HepG2 (cell line): Measurements from ENCODE around the gene ARMH2. TPM values are rescaled to one million over a fixed set of nuclear protein-coding genes. Genes with fewer than 3 reads are reported as not detected.

Experiments
- KDM4B ChIP-seq: sonication (generic); formaldehyde crosslinking; IDR thresholded peaks from 2 replicates; pipeline ENCODE4 v1.4.0; 2020; ENCODE audit warnings: missing genetic modification reagents
- MAFK ChIP-seq, 2 experiments: IDR thresholded peaks in 1 of 2; conservative IDR thresholded peaks in 1 of 2; 2 replicates each; pipeline ENCODE4 v1.6.1; 2011; ENCODE audit warnings: improper control_type of control experiment in 2 of 2, low read length in 2 of 2
- MTA3 ChIP-seq: sonication (generic); formaldehyde crosslinking; IDR thresholded peaks from 2 replicates; pipeline ENCODE4 v1.4.0; 2020; ENCODE audit warnings: missing genetic modification reagents
- NFATC3 ChIP-seq: sonication (generic); formaldehyde crosslinking; IDR thresholded peaks from 2 replicates; pipeline ENCODE4 v1.5.1; 2020; ENCODE audit warnings: mild to moderate bottlenecking, missing genetic modification reagents
- POLR2AphosphoS2 ChIP-seq: IDR thresholded peaks from 2 replicates; pipeline ENCODE4 v1.6.1; 2011; ENCODE audit warnings: low read depth, low read length, improper control_type of control experiment
- RORA ChIP-seq: sonication (generic); formaldehyde crosslinking; IDR thresholded peaks from 2 replicates; pipeline ENCODE4 v1.5.0; 2020; ENCODE audit warnings: mild to moderate bottlenecking, missing genetic modification reagents, moderate library complexity
- SP1 ChIP-seq, 2 experiments: fragments of 450-650 bp in 1 of 2; sonication (generic) in 1 of 2; formaldehyde crosslinking in 1 of 2; IDR thresholded peaks; 2 replicates each; pipeline versions ENCODE4 v1.4.0 to v1.6.1; 2016 to 2020; ENCODE audit warnings: missing genetic modification reagents in 1 of 2
- TBL1XR1 ChIP-seq: fragments of 150-350 bp; IDR thresholded peaks from 2 replicates; pipeline ENCODE4 v1.6.1; 2014; ENCODE audit warnings: borderline replicate concordance, low read length; ENCODE audit not compliant: partially characterized antibody
- ZFY ChIP-seq: sonication (generic); formaldehyde crosslinking; IDR thresholded peaks from 2 replicates; pipeline ENCODE4 v1.4.0; 2020; ENCODE audit warnings: missing genetic modification reagents
- ZNF143 ChIP-seq: sonication (generic); formaldehyde crosslinking; IDR thresholded peaks from 2 replicates; pipeline ENCODE4 v1.4.0; 2020; ENCODE audit warnings: missing genetic modification reagents
- ZNF24 ChIP-seq: fragments of 450-650 bp; IDR thresholded peaks from 2 replicates; pipeline ENCODE4 v1.6.1; 2017; ENCODE audit warnings: antibody characterized with exemption, mild to moderate bottlenecking
- ZNF484 ChIP-seq: sonication (generic); formaldehyde crosslinking; IDR thresholded peaks from 2 replicates; pipeline ENCODE4 v1.5.1; 2020; ENCODE audit warnings: mild to moderate bottlenecking, low read depth, missing genetic modification reagents, borderline replicate concordance
- polyA plus RNA-seq, 8 experiments: library from polyadenylated mRNA; depleted of rRNA in 3 of 8; stranded (reverse) in 7 of 8; unstranded in 1 of 8; fragments of >200 nt; fragmentation: Illumina TruSeq in 4 of 8; extraction: Trizol in 4 of 8; gene quantifications; 2 replicates each; pipeline versions ENCODE4 v1.2.1 to v1.2.3, GENCODE V29; 2011 to 2016; ENCODE audit warnings: low read depth in 4 of 8, missing spikeins in 1 of 8, mixed read lengths in 1 of 8; ENCODE audit not compliant: insufficient read depth in 1 of 8
- total RNA-seq, 5 experiments: library from RNA; depleted of rRNA; stranded (reverse); fragments of >200 nt; fragmentation: Illumina TruSeq; extraction: Trizol; gene quantifications; 2 replicates each; pipeline ENCODE4 v1.2.3, GENCODE V29; 2016; ENCODE audit warnings: low read depth in 1 of 5
- TF ChIP-seq, protein P1 (sequence below): sonication (generic); formaldehyde crosslinking; IDR thresholded peaks from 2 replicates; pipeline ENCODE4 v1.5.0; 2020; ENCODE audit warnings: mild to moderate bottlenecking, missing genetic modification reagents
- TF ChIP-seq, protein P2 (sequence below): sonication (generic); formaldehyde crosslinking; IDR thresholded peaks from 2 replicates; pipeline ENCODE4 v1.4.0; 2020; ENCODE audit warnings: missing genetic modification reagents, mild to moderate bottlenecking, borderline replicate concordance
- TF ChIP-seq, protein P3 (sequence below), 2 experiments: fragments of 450-650 bp in 1 of 2; sonication (generic) in 1 of 2; formaldehyde crosslinking in 1 of 2; IDR thresholded peaks; 2 replicates each; pipeline versions ENCODE4 v1.6.1 to v1.8.0; 2016 to 2022; ENCODE audit warnings: antibody characterized with exemption in 1 of 2, mild to moderate bottlenecking in 1 of 2, missing genetic modification reagents in 1 of 2

Gene ARMH2
- total and polyA plus RNA-seq, 2 of the 13 experiments (the other 11 are each of a cell fraction or from before 2014, with no cell fraction given): not detected

DNA sequence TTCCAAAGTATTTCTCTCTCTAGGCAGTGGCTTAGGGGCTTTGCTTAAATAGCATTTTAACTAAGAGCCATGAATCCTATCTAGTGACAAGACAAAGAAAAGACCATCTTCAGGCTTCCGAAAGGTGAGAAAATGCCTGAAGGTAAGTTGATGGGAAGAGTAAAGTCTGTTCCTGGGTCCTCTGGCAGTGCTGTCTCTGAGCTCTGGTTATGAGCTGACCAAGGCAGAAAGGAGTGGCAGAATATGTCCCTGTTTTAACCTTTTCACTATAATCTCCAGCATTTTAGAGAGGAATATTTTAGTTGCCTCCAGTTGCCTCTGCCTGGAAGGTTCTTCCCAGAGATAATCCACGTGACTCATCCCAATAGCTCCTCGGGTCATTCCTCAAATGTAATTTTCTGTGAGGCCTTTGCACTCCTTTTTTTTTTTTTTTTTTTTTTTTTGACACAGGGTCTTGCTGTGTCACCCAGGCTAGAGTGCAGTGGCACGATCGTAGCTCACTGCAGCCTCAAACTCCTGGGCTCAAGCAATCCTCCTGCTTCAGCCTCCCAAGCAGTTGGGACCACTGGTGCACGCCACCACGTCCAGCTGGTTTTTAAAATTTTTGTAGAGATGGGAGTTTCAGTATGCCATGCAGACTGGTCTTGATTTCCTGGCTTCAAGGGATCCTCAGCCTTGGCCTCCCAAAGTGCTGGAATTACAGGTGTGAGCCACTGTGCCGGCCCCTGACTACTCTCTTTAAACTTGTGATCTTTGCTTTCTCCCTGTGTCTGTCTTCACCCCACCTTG lies 3.7 kb upstream of the ARMH2 start (continued):
- TF ChIP-seq, protein P1, sequence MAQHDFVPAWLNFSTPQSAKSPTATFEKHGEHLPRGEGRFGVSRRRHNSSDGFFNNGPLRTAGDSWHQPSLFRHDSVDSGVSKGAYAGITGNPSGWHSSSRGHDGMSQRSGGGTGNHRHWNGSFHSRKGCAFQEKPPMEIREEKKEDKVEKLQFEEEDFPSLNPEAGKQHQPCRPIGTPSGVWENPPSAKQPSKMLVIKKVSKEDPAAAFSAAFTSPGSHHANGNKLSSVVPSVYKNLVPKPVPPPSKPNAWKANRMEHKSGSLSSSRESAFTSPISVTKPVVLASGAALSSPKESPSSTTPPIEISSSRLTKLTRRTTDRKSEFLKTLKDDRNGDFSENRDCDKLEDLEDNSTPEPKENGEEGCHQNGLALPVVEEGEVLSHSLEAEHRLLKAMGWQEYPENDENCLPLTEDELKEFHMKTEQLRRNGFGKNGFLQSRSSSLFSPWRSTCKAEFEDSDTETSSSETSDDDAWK (CRISPR knock-in tag): no peak
- TF ChIP-seq TBL1XR1 (no peak), ZNF484 (CRISPR knock-in tag) (no peak), MAFK (conservative IDR thresholded peaks at IDR 0.05 in 1 of 2, IDR thresholded peaks at IDR 0.05 in 1 of 2; ENCODE audit: low read length in 2 of 2) (no peak), ZNF143 (CRISPR knock-in tag) (no peak), SP1 (IDR thresholded peaks at IDR 0.05) (no peak), SP1 (CRISPR knock-in tag; IDR thresholded peaks at IDR 0.05) (no peak), NFATC3 (CRISPR knock-in tag) (no peak), KDM4B (CRISPR knock-in tag) (no peak), MTA3 (CRISPR knock-in tag) (no peak), ZNF24 (no peak), POLR2AphosphoS2 (no peak), RORA (CRISPR knock-in tag) (no peak), ZFY (CRISPR knock-in tag) (peak; percentile 26; the same call in 1 of the 2 replicates)
- TF ChIP-seq, protein P2, sequence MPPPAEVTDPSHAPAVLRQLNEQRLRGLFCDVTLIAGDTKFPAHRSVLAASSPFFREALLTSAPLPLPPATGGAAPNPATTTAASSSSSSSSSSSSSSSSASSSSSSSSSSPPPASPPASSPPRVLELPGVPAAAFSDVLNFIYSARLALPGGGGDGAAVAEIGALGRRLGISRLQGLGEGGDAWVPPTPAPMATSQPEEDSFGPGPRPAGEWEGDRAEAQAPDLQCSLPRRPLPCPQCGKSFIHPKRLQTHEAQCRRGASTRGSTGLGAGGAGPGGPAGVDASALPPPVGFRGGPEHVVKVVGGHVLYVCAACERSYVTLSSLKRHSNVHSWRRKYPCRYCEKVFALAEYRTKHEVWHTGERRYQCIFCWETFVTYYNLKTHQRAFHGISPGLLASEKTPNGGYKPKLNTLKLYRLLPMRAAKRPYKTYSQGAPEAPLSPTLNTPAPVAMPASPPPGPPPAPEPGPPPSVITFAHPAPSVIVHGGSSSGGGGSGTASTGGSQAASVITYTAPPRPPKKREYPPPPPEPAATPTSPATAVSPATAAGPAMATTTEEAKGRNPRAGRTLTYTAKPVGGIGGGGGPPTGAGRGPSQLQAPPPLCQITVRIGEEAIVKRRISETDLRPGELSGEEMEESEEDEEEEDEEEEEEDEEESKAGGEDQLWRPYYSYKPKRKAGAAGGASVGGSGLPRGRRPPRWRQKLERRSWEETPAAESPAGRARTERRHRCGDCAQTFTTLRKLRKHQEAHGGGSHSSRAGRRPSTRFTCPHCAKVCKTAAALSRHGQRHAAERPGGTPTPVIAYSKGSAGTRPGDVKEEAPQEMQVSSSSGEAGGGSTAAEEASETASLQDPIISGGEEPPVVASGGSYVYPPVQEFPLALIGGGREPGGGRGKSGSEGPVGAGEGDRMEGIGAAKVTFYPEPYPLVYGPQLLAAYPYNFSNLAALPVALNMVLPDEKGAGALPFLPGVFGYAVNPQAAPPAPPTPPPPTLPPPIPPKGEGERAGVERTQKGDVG (CRISPR knock-in tag): no peak
- TF ChIP-seq, protein P3, sequence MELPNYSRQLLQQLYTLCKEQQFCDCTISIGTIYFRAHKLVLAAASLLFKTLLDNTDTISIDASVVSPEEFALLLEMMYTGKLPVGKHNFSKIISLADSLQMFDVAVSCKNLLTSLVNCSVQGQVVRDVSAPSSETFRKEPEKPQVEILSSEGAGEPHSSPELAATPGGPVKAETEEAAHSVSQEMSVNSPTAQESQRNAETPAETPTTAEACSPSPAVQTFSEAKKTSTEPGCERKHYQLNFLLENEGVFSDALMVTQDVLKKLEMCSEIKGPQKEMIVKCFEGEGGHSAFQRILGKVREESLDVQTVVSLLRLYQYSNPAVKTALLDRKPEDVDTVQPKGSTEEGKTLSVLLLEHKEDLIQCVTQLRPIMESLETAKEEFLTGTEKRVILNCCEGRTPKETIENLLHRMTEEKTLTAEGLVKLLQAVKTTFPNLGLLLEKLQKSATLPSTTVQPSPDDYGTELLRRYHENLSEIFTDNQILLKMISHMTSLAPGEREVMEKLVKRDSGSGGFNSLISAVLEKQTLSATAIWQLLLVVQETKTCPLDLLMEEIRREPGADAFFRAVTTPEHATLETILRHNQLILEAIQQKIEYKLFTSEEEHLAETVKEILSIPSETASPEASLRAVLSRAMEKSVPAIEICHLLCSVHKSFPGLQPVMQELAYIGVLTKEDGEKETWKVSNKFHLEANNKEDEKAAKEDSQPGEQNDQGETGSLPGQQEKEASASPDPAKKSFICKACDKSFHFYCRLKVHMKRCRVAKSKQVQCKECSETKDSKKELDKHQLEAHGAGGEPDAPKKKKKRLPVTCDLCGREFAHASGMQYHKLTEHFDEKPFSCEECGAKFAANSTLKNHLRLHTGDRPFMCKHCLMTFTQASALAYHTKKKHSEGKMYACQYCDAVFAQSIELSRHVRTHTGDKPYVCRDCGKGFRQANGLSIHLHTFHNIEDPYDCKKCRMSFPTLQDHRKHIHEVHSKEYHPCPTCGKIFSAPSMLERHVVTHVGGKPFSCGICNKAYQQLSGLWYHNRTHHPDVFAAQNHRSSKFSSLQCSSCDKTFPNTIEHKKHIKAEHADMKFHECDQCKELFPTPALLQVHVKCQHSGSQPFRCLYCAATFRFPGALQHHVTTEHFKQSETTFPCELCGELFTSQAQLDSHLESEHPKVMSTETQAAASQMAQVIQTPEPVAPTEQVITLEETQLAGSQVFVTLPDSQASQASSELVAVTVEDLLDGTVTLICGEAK (IDR thresholded peaks at IDR 0.05): no peak
- TF ChIP-seq, protein P3 (CRISPR knock-in tag; IDR thresholded peaks at IDR 0.05): no peak
